Liver (tissue), 3 donors: ENCODE measurements around the gene CCDC167.

Experiments used
- ATF3 ChIP-seq: IDR thresholded peaks from 2 replicates; pipeline ENCODE4 v1.6.1; 2016; ENCODE audit warnings: antibody characterized with exemption
- CTCF ChIP-seq: fragments of 150-350 bp; IDR thresholded peaks from 2 replicates; pipeline ENCODE4 v1.5.1; 2017; ENCODE audit warnings: improper control_type of control experiment, low read depth, low read length; ENCODE audit not compliant: missing input control
- EGR1 ChIP-seq, 2 donors: IDR thresholded peaks; 2 replicates each; pipeline ENCODE4 v1.6.1; 2016 to 2018; ENCODE audit warnings: antibody characterized with exemption in 2 of 2, low read depth in 2 of 2
- FOXA1 ChIP-seq: IDR thresholded peaks from 2 replicates; pipeline ENCODE4 v1.6.1; 2016; ENCODE audit warnings: antibody characterized with exemption
- HNF4G ChIP-seq: IDR thresholded peaks from 2 replicates; pipeline ENCODE4 v1.6.1; 2016; ENCODE audit warnings: antibody characterized with exemption
- JUND ChIP-seq, 2 donors: IDR thresholded peaks; 2 replicates each; pipeline ENCODE4 v1.6.1; 2016; ENCODE audit warnings: antibody characterized with exemption in 2 of 2
- MAX ChIP-seq: IDR thresholded peaks from 2 replicates; pipeline ENCODE4 v1.6.1; 2016; ENCODE audit warnings: antibody characterized with exemption
- RAD21 ChIP-seq, 2 donors: IDR thresholded peaks; 2 replicates each; pipeline ENCODE4 v1.6.1; 2016; ENCODE audit warnings: antibody characterized with exemption in 2 of 2, mild to moderate bottlenecking in 2 of 2
- REST ChIP-seq: IDR thresholded peaks from 2 replicates; pipeline ENCODE4 v1.6.1; 2016; ENCODE audit warnings: antibody characterized with exemption, mild to moderate bottlenecking
- SP1 ChIP-seq: IDR thresholded peaks from 2 replicates; pipeline ENCODE4 v1.6.1; 2018; ENCODE audit warnings: antibody characterized with exemption, mild to moderate bottlenecking
- TAF1 ChIP-seq: conservative IDR thresholded peaks from 2 replicates; pipeline ENCODE4 v1.6.1; 2016; ENCODE audit warnings: antibody characterized with exemption, mild to moderate bottlenecking
- YY1 ChIP-seq: IDR thresholded peaks from 2 replicates; pipeline ENCODE4 v1.6.1; 2016; ENCODE audit warnings: antibody characterized with exemption, mild to moderate bottlenecking
- ZBTB33 ChIP-seq: IDR thresholded peaks from 2 replicates; pipeline ENCODE4 v1.6.1; 2016; ENCODE audit warnings: antibody characterized with exemption
- donor health status: healthy.
- donor health status: healthy.

GRCh38 chr6:37491830-37492208, 7.9 kb downstream of the CCDC167 start:
- TF ChIP-seq SP1 = no peak
- no peak for TF ChIP-seq CTCF
- TF ChIP-seq MAX = no peak
- TF ChIP-seq JUND (IDR thresholded peaks at IDR 0.05) = no peak
- no peak for TF ChIP-seq RAD21 (IDR thresholded peaks at IDR 0.05)
- TF ChIP-seq ZBTB33 = no peak
- no peak for TF ChIP-seq ATF3
- no peak for TF ChIP-seq EGR1 (IDR thresholded peaks at IDR 0.05; ENCODE audit: low read depth in 2 of 2)
- no peak for TF ChIP-seq TAF1
- TF ChIP-seq YY1 = no peak
- TF ChIP-seq REST = no peak
- no peak for TF ChIP-seq FOXA1
- TF ChIP-seq HNF4G = no peak
